Prostate gland (tissue), 2 donors: ENCODE measurements around the gene MNAT1. TPM values are rescaled to one million over a fixed set of nuclear protein-coding genes. Genes with fewer than 3 reads are reported as not detected.
A peak's percentile ranks its signal among the peaks of the same experiment; 100 is the strongest.

Experiments
- DNase-seq: peaks from one replicate; pipeline ENCODE4 v3.0.0-alpha.2; 2019; ENCODE audit warnings: low spot score
- H3K27ac ChIP-seq, 2 donors: fragments of 200-600 bp; sonication (generic); 2 replicates each; pipeline ENCODE4 v1.5.1; 2017 to 2019
- H3K27me3 ChIP-seq: fragments of 200-600 bp; sonication (generic); replicated peaks from 2 replicates; pipeline ENCODE4 v1.5.1; 2019; ENCODE audit not compliant: insufficient read depth
- H3K36me3 ChIP-seq, 2 donors: fragments of 200-600 bp; sonication (generic); 1 replicate in 1 of 2; 2 replicates in 1 of 2; pipeline versions ENCODE4 v1.5.1 to v1.8.1; 2017 to 2019
- H3K4me1 ChIP-seq: fragments of 200-600 bp; sonication (generic); replicated peaks from 2 replicates; pipeline ENCODE4 v1.5.1; 2019
- H3K4me3 ChIP-seq, 2 donors: fragments of 200-600 bp; sonication (generic); 2 replicates each; pipeline ENCODE4 v1.5.1; 2017 to 2019
- H3K9me3 ChIP-seq: fragments of 200-600 bp; sonication (generic); 2 replicates; pipeline ENCODE4 v1.5.1; 2017
- CTCF ChIP-seq, 4 experiments: fragments of 200-600 bp in 2 of 4; fragments of 450-650 bp in 2 of 4; sonication (generic) in 2 of 4; IDR thresholded peaks; 1 replicate in 3 of 4; 2 replicates in 1 of 4; pipeline ENCODE4 v1.5.1; 2016 to 2019; ENCODE audit warnings: antibody characterized with exemption in 4 of 4, mild to moderate bottlenecking in 2 of 4, moderate library complexity in 2 of 4
- POLR2A ChIP-seq: fragments of 450-650 bp; IDR thresholded peaks from one replicate; pipeline ENCODE4 v1.6.1; 2016; ENCODE audit warnings: antibody characterized with exemption, mild to moderate bottlenecking
- POLR2AphosphoS5 ChIP-seq: sonication (generic); formaldehyde crosslinking; IDR thresholded peaks from one replicate; pipeline ENCODE4 v1.6.1; 2017; ENCODE audit warnings: antibody characterized with exemption
- WGBS: methylation state at CpG from one replicate; pipeline ENCODE4 v1.1.5; 2018; 5-methylcytosine and 5-hydroxymethylcytosine counted together
- intact Hi-C: fragments of 100-400 bp; cut with DNase I; formaldehyde crosslinking; loops from one replicate; pipeline ENCODE4 v1.14.2; 2022
- total RNA-seq, 2 donors: library from RNA; depleted of rRNA; stranded (reverse); fragments of >200 nt; gene quantifications; one replicate each; pipeline ENCODE4 v1.1.0, GENCODE V29; 2016

The MNAT1 gene
- total RNA-seq, 2 donors from 2014 or later, result 16.1 to 62.9 TPM

GRCh38 chr14:60956632-60957031, 222.1 kb downstream of the MNAT1 start:
- Histone ChIP-seq H3K4me3 (no peak overlapping the region), H3K27me3 (no peaks in the 10 kb centered on the region), H3K4me1 (no peaks in the 10 kb centered on the region), H3K9me3 (no peaks in the 10 kb centered on the region), H3K27ac (no peak overlapping the region), H3K36me3 (no peaks in the 10 kb centered on the region)
- WGBS, result 100% methylated on average over 1 of the region's 1 CpG
- DNase-seq, result no peak
- intact Hi-C loops, result no loop called here
- TF ChIP-seq POLR2AphosphoS5 (no peak), CTCF (IDR thresholded peaks at IDR 0.05) (no peak), POLR2A (no peak)

GRCh38 chr14:60958146-60958545, 223.6 kb downstream of the MNAT1 start:
- no peak for DNase-seq
- intact Hi-C loops, result no loop called here
- H3K27me3 ChIP-seq, result no peaks in the 10 kb centered on the region
- no peak overlapping the region for H3K27ac ChIP-seq
- TF ChIP-seq CTCF (IDR thresholded peaks at IDR 0.05) (no peak), POLR2A (no peak), POLR2AphosphoS5 (no peak)
- H3K36me3 ChIP-seq, result no peaks in the 10 kb centered on the region
- no peak overlapping the region for H3K4me3 ChIP-seq
- H3K4me1 ChIP-seq, result no peaks in the 10 kb centered on the region
- no peaks in the 10 kb centered on the region for H3K9me3 ChIP-seq

DNA sequence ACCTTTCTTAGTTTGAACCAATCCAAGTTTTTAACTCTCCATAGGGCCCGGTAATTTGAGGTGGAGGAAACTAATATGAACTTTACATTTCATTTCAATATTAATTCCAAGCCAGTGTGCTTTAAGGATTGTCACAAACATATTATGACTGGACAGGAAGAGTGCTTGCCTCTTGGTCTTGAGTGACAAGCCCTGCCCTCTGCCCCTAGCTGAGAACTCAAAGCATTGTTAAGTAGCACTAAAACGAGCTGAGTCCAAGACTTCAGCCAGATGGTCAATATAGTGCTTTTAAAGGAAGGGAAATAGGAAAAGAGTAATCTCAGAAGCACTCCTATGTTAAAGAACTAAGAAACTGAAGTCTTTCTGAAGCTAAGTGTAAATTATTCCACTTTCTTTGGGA, 229.2 kb downstream of the MNAT1 start:
- WGBS, result 63% methylated on average over 2 of the region's 2 CpGs
- intact Hi-C loops, result no loop called here
- no peaks in the 10 kb centered on the region for H3K9me3 ChIP-seq
- H3K4me3 ChIP-seq, result no peak overlapping the region
- no peaks in the 10 kb centered on the region for H3K36me3 ChIP-seq
- no peak for DNase-seq
- no peak overlapping the region for H3K27ac ChIP-seq
- H3K4me1 ChIP-seq, result no peaks in the 10 kb centered on the region
- H3K27me3 ChIP-seq, result no peaks in the 10 kb centered on the region
- TF ChIP-seq POLR2AphosphoS5 (no peak), POLR2A (no peak), CTCF (IDR thresholded peaks at IDR 0.05) (no peak)

GRCh38 chr14:60964904-60965303, 230.3 kb downstream of the MNAT1 start:
- no peaks in the 10 kb centered on the region for H3K4me1 ChIP-seq
- H3K27ac ChIP-seq, result no peak overlapping the region
- H3K9me3 ChIP-seq, result no peaks in the 10 kb centered on the region
- H3K36me3 ChIP-seq, result no peaks in the 10 kb centered on the region
- 29% methylated on average over 2 of the region's 2 CpGs for WGBS
- no peak overlapping the region for H3K4me3 ChIP-seq
- DNase-seq, result no peak
- TF ChIP-seq CTCF (IDR thresholded peaks at IDR 0.05) (no peak), POLR2AphosphoS5 (no peak), POLR2A (no peak)
- intact Hi-C loops, result no loop called here
- H3K27me3 ChIP-seq, result no peaks in the 10 kb centered on the region

DNA sequence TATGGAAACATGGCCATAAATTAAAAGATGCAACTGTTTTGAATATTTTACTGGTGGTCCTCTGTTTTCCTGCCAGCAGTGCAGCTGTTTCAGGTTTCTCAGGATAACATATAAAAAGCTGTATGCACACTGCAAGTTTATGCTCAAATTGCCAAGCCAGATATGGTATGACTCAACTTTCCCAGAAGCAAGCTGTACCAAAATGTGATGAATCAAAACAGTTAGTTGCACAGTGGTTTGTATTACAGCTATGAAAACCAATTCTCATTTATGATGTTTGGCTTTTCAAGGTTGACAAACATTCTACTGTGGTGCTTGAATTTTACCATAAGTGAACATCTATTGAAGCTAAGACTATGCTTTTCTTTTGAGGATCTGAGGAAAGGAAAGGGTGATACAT, 230.8 kb downstream of the MNAT1 start:
- H3K9me3 ChIP-seq, result no peaks in the 10 kb centered on the region
- DNase-seq, result no peak
- no peaks in the 10 kb centered on the region for H3K27me3 ChIP-seq
- H3K4me1 ChIP-seq, result no peaks in the 10 kb centered on the region
- no peak overlapping the region for H3K27ac ChIP-seq
- TF ChIP-seq POLR2A (no peak), POLR2AphosphoS5 (peak; percentile 5), CTCF (IDR thresholded peaks at IDR 0.05) (no peak)
- H3K36me3 ChIP-seq, result no peaks in the 10 kb centered on the region
- H3K4me3 ChIP-seq, result no peak overlapping the region
- intact Hi-C loops, result no loop called here
